GM21390 (cell line): ENCODE measurements around the gene TPSD1.
"Not testable (repeated sequence)": the region's sequence is repeated elsewhere in the genome, so short reads cannot be mapped to it uniquely, and the experiment has no call there.

Experiments used
- ATAC-seq: cut with Tn5 transposase; IDR thresholded peaks from one replicate; pipeline ENCODE4 v1.9.1; 2021; ENCODE audit not compliant: unreplicated experiment

Gene TPSD1

GRCh38 chr16:1262210-1262845 lies 6.5 kb downstream of the TPSD1 start:
- ATAC-seq, result no peak

- ATAC-seq, result no peak
Measured at GRCh38 chr16:1262846-1263221, 7.0 kb downstream of the TPSD1 start.

GRCh38 chr16:1263591-1264344 lies 7.9 kb downstream of the TPSD1 start:
- no peak for ATAC-seq

- no peak for ATAC-seq
Measured at GRCh38 chr16:1264345-1265089, 8.6 kb downstream of the TPSD1 start.

- ATAC-seq, result no peak
Measured at GRCh38 chr16:1265090-1265630, 9.3 kb downstream of the TPSD1 start.

- ATAC-seq, result no peak
Measured at GRCh38 chr16:1265826-1266225, 10.0 kb downstream of the TPSD1 start.

GRCh38 chr16:1269418-1269817 lies 13.5 kb downstream of the TPSD1 start:
- ATAC-seq, result not testable (repeated sequence)

- no peak for ATAC-seq
Measured at GRCh38 chr16:1271380-1271723, 15.5 kb downstream of the TPSD1 start.

- not testable (repeated sequence) for ATAC-seq
Measured at GRCh38 chr16:1271724-1272413, 16.0 kb downstream of the TPSD1 start.

- no peak for ATAC-seq
Measured at GRCh38 chr16:1272453-1273198, 16.8 kb downstream of the TPSD1 start.

- no peak for ATAC-seq
Measured at GRCh38 chr16:1273816-1274215, 17.9 kb downstream of the TPSD1 start.

GRCh38 chr16:1274767-1275166 lies 18.9 kb downstream of the TPSD1 start:
- ATAC-seq, result no peak

- ATAC-seq, result no peak
Measured at GRCh38 chr16:1275791-1276579, 20.1 kb downstream of the TPSD1 start.

- no peak for ATAC-seq
Measured at GRCh38 chr16:1276580-1276878, 20.7 kb downstream of the TPSD1 start.

GRCh38 chr16:1277151-1277598 lies 21.3 kb downstream of the TPSD1 start:
- no peak for ATAC-seq

- no peak for ATAC-seq
Measured at GRCh38 chr16:1277617-1278282, 21.9 kb downstream of the TPSD1 start.

- no peak for ATAC-seq
Measured at GRCh38 chr16:1278477-1278876, 22.6 kb downstream of the TPSD1 start.

GRCh38 chr16:1279081-1279944 lies 23.4 kb downstream of the TPSD1 start:
- no peak for ATAC-seq
